Endometrial microvascular endothelial cells (primary cell): ENCODE results near the gene ASB18. TPM values are rescaled to one million over a fixed set of nuclear protein-coding genes. Genes with fewer than 3 reads are reported as not detected.

Experiments used
- in situ Hi-C: cut with HindIII; loops from 2 replicates; pipeline ENCODE4 v1.10.0; 2017; ENCODE audit warnings: low sequenced_read_pairs, low pct_unique_long_range_greater_than_20kb; ENCODE audit errors: inconsistent ontology term
- total RNA-seq: library from RNA; depleted of rRNA; stranded (reverse); fragments of >200 nt; gene quantifications from one replicate; pipeline ENCODE4 v1.2.3, GENCODE V29; 2015; ENCODE audit errors: inconsistent ontology term

ASB18 gene
- total RNA-seq, 1 donor from 2014 or later: not detected

GRCh38 chr2:236160366-236161081, 103.7 kb downstream of the ASB18 start:
- in situ Hi-C loops: no loop called here

GRCh38 chr2:236159778-236160170, 104.4 kb downstream of the ASB18 start:
- in situ Hi-C loops: no loop called here

DNA sequence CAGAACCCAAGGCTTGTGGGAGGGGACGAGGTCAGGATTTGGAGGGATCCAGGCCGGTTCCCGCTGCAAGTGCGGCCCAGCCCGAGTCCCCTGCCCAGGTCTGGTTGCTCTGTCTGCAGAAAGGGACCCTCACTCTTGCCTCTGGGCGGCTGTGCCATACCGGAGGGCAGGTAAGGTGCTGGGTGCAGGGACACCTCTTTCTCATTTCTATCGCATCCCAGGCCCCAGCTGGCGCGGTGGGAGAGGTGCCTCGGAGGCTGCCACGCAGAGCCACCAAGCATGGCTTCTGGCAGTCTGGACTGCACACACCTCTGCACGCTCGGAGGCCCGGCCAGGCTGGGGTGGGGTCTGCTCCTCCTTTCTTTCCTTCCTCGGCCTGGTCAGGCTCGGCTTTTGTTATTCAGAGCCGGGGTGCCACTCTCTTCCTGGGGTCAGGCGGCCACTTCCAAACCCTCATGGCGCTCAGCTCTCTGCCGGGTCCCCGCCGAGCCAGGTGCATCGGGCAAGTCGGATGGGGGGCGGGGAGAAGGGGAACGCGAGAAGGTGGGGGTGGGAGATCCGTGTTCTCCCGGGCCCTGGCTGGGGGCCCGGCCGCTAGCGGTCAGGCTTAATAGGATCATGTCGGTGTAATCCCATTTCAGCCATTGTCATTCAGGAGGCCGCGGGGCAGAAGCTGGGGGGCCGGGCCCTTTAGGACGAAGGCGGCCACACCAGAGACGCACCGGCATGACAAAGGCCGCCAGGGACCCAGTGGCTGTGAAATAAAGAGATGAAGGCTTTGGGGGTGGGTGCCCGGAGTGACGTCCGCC, 105.0 kb downstream of the ASB18 start:
- in situ Hi-C loops: no loop called here

- in situ Hi-C loops: no loop called here
Observed at GRCh38 chr2:236157815-236158498, 106.2 kb downstream of the ASB18 start.

- in situ Hi-C loops: no loop called here
Observed at GRCh38 chr2:236157366-236157765, 106.8 kb downstream of the ASB18 start.

GRCh38 chr2:236156860-236157194, 107.4 kb downstream of the ASB18 start:
- in situ Hi-C loops: no loop called here

GRCh38 chr2:236156095-236156859, 107.9 kb downstream of the ASB18 start:
- in situ Hi-C loops: no loop called here

- in situ Hi-C loops: no loop called here
Observed at GRCh38 chr2:236155406-236155805, 108.8 kb downstream of the ASB18 start.

DNA sequence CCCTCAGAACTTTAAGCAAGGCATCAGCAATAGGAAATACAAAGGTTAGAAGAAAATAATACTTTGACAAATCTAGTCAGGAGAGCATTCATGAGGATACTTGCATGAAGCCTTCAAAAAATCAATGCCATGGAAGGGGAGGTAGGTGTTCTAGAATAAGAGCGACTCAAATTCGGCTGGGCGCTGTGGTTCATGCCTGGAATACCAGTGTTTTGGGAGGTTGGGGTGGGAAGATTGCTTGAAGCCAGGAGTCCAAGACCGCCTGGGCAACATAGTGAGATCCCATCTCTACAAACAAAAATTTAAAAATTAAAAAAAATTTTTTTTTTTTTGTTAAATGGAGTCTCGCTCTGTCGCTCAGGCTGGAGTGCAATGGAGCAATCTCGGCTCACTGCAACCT, 117.8 kb downstream of the ASB18 start:
- in situ Hi-C loops: no loop called here

DNA sequence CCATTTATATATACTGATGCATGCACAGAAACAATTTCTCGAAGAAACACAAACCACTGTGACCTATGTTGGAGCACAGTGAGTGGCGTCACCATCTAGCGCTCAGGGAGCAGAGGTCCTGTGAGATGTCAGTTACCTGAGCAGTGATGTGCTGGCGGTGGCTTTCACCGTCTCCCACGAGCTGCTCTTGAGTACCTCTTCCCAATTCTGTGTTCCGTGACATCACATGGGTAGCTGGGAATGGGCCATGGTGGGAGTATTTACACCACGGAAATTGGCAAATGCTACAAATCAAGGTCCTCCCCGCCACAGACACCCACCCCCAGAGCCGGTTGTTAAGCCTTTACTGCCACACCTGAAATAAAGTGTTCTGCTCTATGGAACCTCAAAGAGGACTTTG, 120.4 kb downstream of the ASB18 start:
- in situ Hi-C loops: no loop called here

Other genes starting within 250 kb of the ASB18 start
- gene GBX2, start 96.0 kb downstream of the ASB18 start, total RNA-seq: 6.3 TPM